ENCODE measurements around the gene EXOC6B.

- TF ChIP-seq CTCF (IDR thresholded peaks at IDR 0.05): no peak
- TF ChIP-seq POLR2A (IDR thresholded peaks at IDR 0.05): no peak
Measured at GRCh38 chr2:72278046-72278445, 547.8 kb downstream of the EXOC6B start.
